Body of pancreas (tissue), 4 donors: ENCODE measurements around the gene NFRKB.

ENCODE experiments used
- CTCF ChIP-seq, 7 experiments: fragments of 450-650 bp in 4 of 7; fragments of 200-600 bp in 3 of 7; sonication (generic) in 3 of 7; IDR thresholded peaks; one replicate each; pipeline ENCODE4 v1.5.1; 2016 to 2019; ENCODE audit warnings: antibody characterized with exemption in 7 of 7
- POLR2A ChIP-seq, 3 donors: fragments of 450-650 bp; IDR thresholded peaks; one replicate each; pipeline ENCODE4 v1.6.1; 2016; ENCODE audit warnings: antibody characterized with exemption in 3 of 3, mild to moderate bottlenecking in 2 of 3

- TF ChIP-seq CTCF (IDR thresholded peaks at IDR 0.05): no peak
- no peak for TF ChIP-seq POLR2A (IDR thresholded peaks at IDR 0.05)
Measured at GRCh38 chr11:129871914-129872313, 23.5 kb downstream of the NFRKB start.
